ENCODE data around the gene CD93.

CD93 gene, protein sequence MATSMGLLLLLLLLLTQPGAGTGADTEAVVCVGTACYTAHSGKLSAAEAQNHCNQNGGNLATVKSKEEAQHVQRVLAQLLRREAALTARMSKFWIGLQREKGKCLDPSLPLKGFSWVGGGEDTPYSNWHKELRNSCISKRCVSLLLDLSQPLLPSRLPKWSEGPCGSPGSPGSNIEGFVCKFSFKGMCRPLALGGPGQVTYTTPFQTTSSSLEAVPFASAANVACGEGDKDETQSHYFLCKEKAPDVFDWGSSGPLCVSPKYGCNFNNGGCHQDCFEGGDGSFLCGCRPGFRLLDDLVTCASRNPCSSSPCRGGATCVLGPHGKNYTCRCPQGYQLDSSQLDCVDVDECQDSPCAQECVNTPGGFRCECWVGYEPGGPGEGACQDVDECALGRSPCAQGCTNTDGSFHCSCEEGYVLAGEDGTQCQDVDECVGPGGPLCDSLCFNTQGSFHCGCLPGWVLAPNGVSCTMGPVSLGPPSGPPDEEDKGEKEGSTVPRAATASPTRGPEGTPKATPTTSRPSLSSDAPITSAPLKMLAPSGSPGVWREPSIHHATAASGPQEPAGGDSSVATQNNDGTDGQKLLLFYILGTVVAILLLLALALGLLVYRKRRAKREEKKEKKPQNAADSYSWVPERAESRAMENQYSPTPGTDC

GRCh38 chr20:23086056-23086566 lies at the start of gene CD93:
TSS of gene CD93 (minus strand) at chr20:23086324. CDS start at chr20:23086192, 132 bp downstream.
- no peak for DNase-seq (ENCODE audit: low spot score)

- DNase-seq (ENCODE audit: low spot score): no peak
Observed at GRCh38 chr20:23133560-23133998, 47.5 kb upstream of the CD93 start.

DNA sequence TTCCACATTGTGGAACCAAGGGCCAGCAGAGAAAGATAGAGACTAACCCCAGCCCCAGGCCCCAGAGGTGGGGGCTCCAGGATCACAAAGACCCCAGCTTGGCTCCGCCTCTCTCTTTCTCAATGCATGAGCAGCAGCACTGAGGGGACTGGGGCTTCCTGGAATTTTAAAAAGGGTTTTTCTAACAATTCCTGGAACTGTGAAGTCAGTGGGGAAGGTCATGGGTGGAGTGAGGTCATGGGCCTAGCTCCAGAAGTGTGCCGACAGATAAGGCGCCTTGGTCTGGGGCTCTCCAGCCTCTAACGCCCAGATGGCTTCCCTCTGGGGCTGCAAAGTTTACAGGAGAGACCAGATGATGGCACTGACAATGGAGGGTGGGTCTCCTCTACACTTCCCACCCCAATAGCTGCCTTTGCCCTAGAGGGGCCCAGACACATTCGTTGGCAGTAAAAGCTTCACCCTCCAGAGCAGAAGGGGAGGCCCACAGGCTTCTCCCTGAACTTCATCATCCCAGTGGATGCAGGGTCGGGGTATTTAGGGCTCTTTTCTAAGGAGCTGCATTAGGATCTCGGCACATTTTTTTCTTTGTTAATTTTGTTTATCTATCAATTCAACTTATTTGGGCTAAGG lies 46.9 kb upstream of the CD93 start:
- DNase-seq (ENCODE audit: low spot score): no peak

- no peak for DNase-seq (ENCODE audit: low spot score)
Observed at GRCh38 chr20:23132293-23132929, 46.3 kb upstream of the CD93 start.

DNA sequence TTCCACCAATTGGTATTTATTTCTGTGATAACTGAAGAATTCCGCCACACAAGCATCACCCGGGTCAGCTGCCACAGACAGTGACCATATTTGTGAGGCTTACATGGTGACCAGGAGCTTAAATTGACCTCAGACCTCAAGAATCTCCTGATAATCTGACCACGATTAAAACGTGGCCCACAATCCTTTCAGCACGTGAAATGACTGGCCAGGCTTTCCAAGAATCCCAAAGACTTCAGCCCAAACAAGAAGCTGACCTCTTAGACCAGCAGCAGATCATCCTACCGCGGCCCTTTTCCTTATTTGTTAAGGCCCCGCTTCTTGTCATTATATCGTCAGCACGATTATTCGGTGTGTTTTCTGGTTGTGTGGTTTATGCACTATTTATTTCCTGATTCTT lies 45.6 kb upstream of the CD93 start:
- DNase-seq (ENCODE audit: low spot score): no peak

DNA sequence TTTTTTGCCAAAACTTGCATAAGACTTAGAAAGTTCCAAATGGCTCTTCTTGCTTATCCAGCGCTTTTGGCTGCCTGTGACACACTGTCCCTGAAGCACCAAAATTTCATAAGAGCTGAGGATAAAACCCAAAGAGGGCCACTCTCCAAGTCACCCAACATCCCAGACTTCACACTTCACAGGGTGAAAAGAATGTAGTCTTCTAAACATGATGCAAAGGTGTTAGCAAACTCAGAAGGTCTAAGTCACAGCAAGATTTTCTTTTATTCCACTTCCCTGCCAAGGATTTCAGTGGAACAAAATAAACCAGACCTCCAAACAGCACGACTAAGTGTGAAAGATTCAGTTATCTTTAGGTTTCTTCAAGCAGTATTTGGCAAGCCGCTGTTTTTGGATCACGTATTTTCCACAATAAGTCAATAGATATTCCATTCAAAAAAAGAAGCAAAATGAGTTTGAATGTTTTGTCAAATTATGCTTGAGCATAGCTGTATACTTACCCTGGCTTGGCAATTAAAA lies 44.6 kb upstream of the CD93 start:
- no peak for DNase-seq (ENCODE audit: low spot score)

- DNase-seq (ENCODE audit: low spot score): no peak
Observed at GRCh38 chr20:23129891-23130621, 43.9 kb upstream of the CD93 start.

DNA sequence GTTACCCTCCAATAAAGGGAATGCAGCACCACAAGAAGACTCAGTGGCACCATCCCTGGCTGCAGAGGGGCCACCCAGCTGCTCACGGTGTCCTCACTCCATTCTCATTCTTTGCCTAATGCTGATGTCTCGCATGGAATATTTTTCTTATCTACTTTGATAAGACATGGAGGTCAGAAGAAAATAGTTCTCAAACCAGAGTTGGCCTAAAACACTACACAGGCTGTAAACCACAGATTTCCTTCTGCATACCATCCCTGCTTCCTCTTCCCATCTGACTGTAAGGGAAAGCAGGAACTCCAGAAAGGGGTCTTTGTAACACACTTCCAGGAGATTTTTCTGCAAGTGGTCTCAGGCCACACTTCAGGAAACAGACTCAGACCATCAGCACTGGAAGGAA lies 43.1 kb upstream of the CD93 start:
- DNase-seq (ENCODE audit: low spot score): no peak

DNA sequence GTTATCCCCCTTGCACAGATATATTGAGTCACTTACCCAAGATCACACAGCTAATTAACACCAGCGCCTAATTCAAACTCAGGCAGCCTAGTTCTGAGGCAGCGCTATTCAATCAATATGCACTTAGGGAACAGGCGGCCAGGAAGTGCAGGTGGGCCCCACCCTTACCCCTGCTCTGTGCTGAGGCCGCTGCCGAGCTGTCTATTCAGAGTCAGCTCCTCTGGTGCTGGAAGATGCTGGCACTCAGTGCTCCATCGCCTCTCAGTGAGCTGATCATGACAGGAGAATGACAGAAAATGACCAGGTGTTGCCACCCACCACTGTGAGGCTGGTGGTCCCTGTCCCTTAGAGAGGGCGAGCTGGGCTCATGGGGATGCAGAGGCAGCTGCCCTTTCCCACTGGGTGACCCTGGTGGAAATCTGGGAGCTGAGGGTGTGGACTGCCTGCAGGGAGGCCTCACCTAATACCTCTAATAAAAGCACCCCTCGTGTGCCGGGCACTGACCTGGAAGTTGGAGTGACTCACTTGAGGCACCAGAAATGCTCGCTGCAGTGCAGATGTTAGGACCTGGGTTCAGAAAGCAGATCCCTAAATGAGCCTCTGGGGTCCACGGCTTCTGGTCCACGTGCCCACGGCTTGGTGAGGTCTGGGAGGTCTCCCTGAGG lies 42.5 kb upstream of the CD93 start:
- DNase-seq (ENCODE audit: low spot score): no peak

GRCh38 chr20:23127506-23128279 lies 41.6 kb upstream of the CD93 start:
- no peak for DNase-seq (ENCODE audit: low spot score)

GRCh38 chr20:23126281-23127061 lies 40.3 kb upstream of the CD93 start:
- no peak for DNase-seq (ENCODE audit: low spot score)

GRCh38 chr20:23125625-23126191 lies 39.6 kb upstream of the CD93 start:
- DNase-seq (ENCODE audit: low spot score): no peak

DNA sequence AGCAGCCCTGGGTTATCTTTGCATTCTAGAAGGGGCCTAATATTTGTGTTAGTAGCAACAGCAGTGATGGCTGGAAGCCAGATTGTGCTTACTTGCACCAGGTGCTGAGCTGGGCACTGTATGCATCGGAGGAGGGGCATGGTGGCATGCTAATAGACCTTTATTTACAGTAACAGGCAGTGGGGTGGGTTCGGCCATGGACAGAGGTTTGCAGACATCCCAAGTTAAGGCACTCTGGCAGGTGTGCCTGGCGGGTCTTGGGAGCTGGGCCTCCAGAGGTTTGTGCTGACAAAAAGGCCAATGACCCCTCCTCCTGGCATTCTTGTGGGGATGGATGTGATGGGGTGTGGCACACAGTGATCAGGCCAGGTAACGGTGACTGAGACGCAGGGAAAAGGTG lies 39.0 kb upstream of the CD93 start:
- DNase-seq (ENCODE audit: low spot score): no peak

GRCh38 chr20:23123886-23124285 lies 37.8 kb upstream of the CD93 start:
- no peak for DNase-seq (ENCODE audit: low spot score)

- DNase-seq (ENCODE audit: low spot score): no peak
Observed at GRCh38 chr20:23122796-23123655, 36.9 kb upstream of the CD93 start.

- DNase-seq (ENCODE audit: low spot score): no peak
Observed at GRCh38 chr20:23122321-23122720, 36.2 kb upstream of the CD93 start.

DNA sequence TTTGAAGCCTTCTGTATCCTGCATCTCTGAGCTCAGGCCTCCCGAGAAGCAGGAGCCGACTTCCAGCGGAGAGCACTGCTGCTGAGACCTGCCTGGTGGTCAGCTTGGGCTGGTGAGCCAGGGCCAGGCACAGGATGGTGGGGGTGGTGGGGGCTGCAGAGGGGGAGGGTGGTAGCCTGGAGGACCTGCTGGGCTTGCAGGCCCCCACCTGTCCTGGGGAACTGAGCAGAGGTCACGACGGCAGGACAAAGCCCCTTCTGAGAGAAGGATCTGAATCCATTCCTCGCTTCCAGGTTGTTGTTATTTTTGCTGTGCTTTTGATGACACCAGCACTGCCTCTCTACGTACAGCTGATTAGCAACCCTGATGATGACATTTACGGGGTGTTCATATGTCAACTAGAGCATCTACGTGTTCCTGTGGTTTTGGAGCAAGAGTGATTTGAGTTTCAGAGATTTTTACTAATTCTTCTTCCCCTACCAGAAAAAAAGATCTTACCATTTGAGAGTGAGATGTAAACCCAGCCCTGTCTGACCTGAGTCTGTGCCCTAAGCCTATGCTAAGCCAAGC lies 35.7 kb upstream of the CD93 start:
- no peak for DNase-seq (ENCODE audit: low spot score)

All from COLO829 (cell line).